ENCODE results near the gene NFIA.
A peak's percentile ranks its signal among the peaks of the same experiment; 100 is the strongest.

The NFIA gene

GRCh38 chr1:61299463-61299862, 217.1 kb downstream of the NFIA start:
- DNase-seq (ENCODE audit: low read depth) = no peak

- no peak for DNase-seq (ENCODE audit: low read depth)
Observed at GRCh38 chr1:61300899-61301298, 218.5 kb downstream of the NFIA start.

- peak; percentile 48 for DNase-seq (ENCODE audit: low read depth)
Observed at GRCh38 chr1:61301824-61302657, 219.7 kb downstream of the NFIA start.

GRCh38 chr1:61307422-61308142, 225.2 kb downstream of the NFIA start:
- DNase-seq (ENCODE audit: low read depth) = no peak

GRCh38 chr1:61310057-61310456, 227.7 kb downstream of the NFIA start:
- no peak for DNase-seq (ENCODE audit: low read depth)

- DNase-seq (ENCODE audit: low read depth) = no peak
Observed at GRCh38 chr1:61310538-61310937, 228.2 kb downstream of the NFIA start.

- DNase-seq (ENCODE audit: low read depth) = no peak
Observed at GRCh38 chr1:61313906-61314422, 231.6 kb downstream of the NFIA start.

- DNase-seq (ENCODE audit: low read depth) = no peak
Observed at GRCh38 chr1:61315011-61315410, 232.7 kb downstream of the NFIA start.

- no peak for DNase-seq (ENCODE audit: low read depth)
Observed at GRCh38 chr1:61316493-61316892, 234.1 kb downstream of the NFIA start.

- DNase-seq (ENCODE audit: low read depth) = no peak
Observed at GRCh38 chr1:61318319-61319125, 236.2 kb downstream of the NFIA start.

GRCh38 chr1:61320575-61320974, 238.2 kb downstream of the NFIA start:
- no peak for DNase-seq (ENCODE audit: low read depth)

- no peak for DNase-seq (ENCODE audit: low read depth)
Observed at GRCh38 chr1:61322008-61322744, 239.8 kb downstream of the NFIA start.

- no peak for DNase-seq (ENCODE audit: low read depth)
Observed at GRCh38 chr1:61322769-61323168, 240.4 kb downstream of the NFIA start.

GRCh38 chr1:61323681-61324328, 241.4 kb downstream of the NFIA start:
- no peak for DNase-seq (ENCODE audit: low read depth)

- no peak for DNase-seq (ENCODE audit: low read depth)
Observed at GRCh38 chr1:61326713-61327112, 244.4 kb downstream of the NFIA start.

GRCh38 chr1:61327436-61327835, 245.1 kb downstream of the NFIA start:
- DNase-seq (ENCODE audit: low read depth) = no peak

GRCh38 chr1:61329556-61329955, 247.2 kb downstream of the NFIA start:
- no peak for DNase-seq (ENCODE audit: low read depth)

GRCh38 chr1:61330018-61330417, 247.7 kb downstream of the NFIA start:
- no peak for DNase-seq (ENCODE audit: low read depth)

- no peak for DNase-seq (ENCODE audit: low read depth)
Observed at GRCh38 chr1:61330571-61330970, 248.2 kb downstream of the NFIA start.

- DNase-seq (ENCODE audit: low read depth) = no peak
Observed at GRCh38 chr1:61332196-61332753, 249.9 kb downstream of the NFIA start.

GRCh38 chr1:61332796-61333195, 250.4 kb downstream of the NFIA start:
- DNase-seq (ENCODE audit: low read depth) = no peak
